Thymus (tissue), 11 donors: ENCODE data around the gene DCAF5. TPM values are rescaled to one million over a fixed set of nuclear protein-coding genes. Genes with fewer than 3 reads are reported as not detected.
A peak's percentile ranks its signal among the peaks of the same experiment; 100 is the strongest.
"Not testable (repeated sequence)": the region's sequence is repeated elsewhere in the genome, so short reads cannot be mapped to it uniquely, and the experiment has no call there.

Experiments used
- DNase-seq, 9 donors: peaks; one replicate each; pipeline ENCODE4 v3.0.0-alpha.2; 2013; ENCODE audit warnings: low spot score in 9 of 9, low read depth in 6 of 9, missing footprints in 1 of 9
- H3K27ac ChIP-seq, 2 donors: one replicate each; pipeline ENCODE4 v1.5.1; 2013; ENCODE audit warnings: control low read depth in 1 of 2, low read depth in 1 of 2, low read length in 1 of 2, mild to moderate bottlenecking in 1 of 2, moderate library complexity in 1 of 2
- H3K27me3 ChIP-seq, 2 donors: one replicate each; pipeline ENCODE4 v1.5.1; 2013; ENCODE audit warnings: low read length in 1 of 2; ENCODE audit not compliant: control insufficient read depth in 2 of 2, insufficient read depth in 1 of 2
- H3K36me3 ChIP-seq, 2 donors: one replicate each; pipeline ENCODE4 v1.5.1; 2013; ENCODE audit warnings: low read length in 1 of 2, mild to moderate bottlenecking in 1 of 2, moderate library complexity in 1 of 2; ENCODE audit not compliant: control insufficient read depth in 2 of 2, insufficient read depth in 2 of 2
- H3K4me1 ChIP-seq, 2 donors: one replicate each; pipeline ENCODE4 v1.5.1; 2013; ENCODE audit warnings: low read length in 2 of 2; ENCODE audit not compliant: control insufficient read depth in 2 of 2, insufficient read depth in 2 of 2
- H3K4me3 ChIP-seq, 2 donors: one replicate each; pipeline ENCODE4 v1.5.1; 2013; ENCODE audit warnings: low read length in 2 of 2, control low read depth in 1 of 2, mild to moderate bottlenecking in 1 of 2
- H3K9me3 ChIP-seq, 2 donors: one replicate each; pipeline ENCODE4 v1.5.1; 2013; ENCODE audit warnings: low read length in 1 of 2, mild to moderate bottlenecking in 1 of 2; ENCODE audit not compliant: control insufficient read depth in 2 of 2, insufficient read depth in 1 of 2
- WGBS: extraction: QIAGEN DNeasy Blood & Tissue Kit; methylation state at CpG from one replicate; pipeline ENCODE4 v1.1.7; 2013; 5-methylcytosine and 5-hydroxymethylcytosine counted together
- polyA plus RNA-seq: library from polyadenylated mRNA; stranded (reverse); fragments of 200-250 nt; gene quantifications from one replicate; pipeline ENCODE4 v1.2.3, GENCODE V29; 2013
- total RNA-seq: library from RNA; stranded (reverse); fragments of 120-200 nt; gene quantifications from one replicate; pipeline ENCODE4 v1.2.4, GENCODE V29; 2013
- donor health status: healthy.

DCAF5 gene
- total and polyA plus RNA-seq, 2 donors = 13.5 to 26.6 TPM

DNA sequence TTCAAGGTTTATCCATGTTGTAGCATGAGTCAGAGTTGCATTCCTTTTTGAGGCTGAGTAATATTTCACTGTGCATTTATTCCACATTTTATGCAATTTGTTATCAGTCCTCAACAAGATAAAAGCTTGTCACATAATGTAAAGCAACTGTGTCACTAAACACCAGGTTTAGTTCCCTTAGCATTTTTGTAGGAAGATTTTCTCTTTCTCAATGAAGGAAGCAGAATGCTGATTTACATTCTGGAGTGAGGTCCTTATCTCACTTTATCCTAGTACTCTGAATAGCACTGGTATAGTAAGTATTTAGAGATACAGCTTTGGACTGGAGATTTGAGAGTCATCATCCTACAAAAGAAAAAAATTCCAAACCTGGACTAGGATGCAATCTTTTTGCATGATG, 28.6 kb upstream of the DCAF5 start:
- H3K27me3 ChIP-seq = no peaks in the 10 kb centered on the region
- DNase-seq = no peak
- no peaks in the 10 kb centered on the region for H3K36me3 ChIP-seq
- no peak overlapping the region for H3K27ac ChIP-seq
- H3K4me3 ChIP-seq = no peak overlapping the region
- no peaks in the 10 kb centered on the region for H3K9me3 ChIP-seq
- no peaks in the 10 kb centered on the region for H3K4me1 ChIP-seq

DNA sequence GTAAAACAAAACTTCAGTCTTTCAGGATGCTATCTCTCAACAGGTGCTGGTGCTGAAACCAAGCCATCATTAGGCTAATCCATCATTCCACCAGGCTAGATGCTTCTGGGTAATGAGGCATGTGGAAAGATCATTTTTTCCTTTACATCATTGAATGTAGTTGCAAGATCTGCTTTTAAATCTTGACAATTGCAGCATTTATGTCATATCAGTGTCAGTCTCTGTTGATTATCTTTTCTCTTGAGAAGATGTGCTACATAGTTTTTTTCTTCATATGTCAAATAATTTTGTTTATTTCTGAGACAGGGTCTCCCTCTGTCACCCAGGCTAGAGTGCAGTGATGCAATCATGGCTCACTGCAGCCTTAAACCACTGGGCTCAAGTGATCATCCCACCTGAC, 22.2 kb upstream of the DCAF5 start:
- no peak overlapping the region for H3K4me3 ChIP-seq

DNA sequence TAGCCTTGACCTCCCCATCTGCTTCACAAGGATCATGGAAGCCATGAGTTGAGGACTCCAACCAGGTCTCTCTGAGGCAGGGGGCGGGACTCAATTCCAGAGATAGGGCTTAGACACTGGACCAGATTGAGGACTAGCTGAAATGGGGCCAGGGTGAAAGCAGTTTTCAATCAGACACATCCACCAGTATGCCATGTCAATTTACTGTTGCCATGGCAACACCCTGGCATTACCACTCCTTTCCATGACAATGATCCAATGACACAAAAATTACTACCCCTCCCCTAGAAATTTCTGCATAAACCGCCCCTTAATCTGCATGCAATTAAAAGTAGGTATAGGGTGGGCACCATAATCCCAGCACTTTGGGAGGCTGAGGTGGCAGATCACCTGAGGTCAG, 18.6 kb upstream of the DCAF5 start:
- Histone ChIP-seq H3K4me3 (no peak overlapping the region), H3K27ac (no peak overlapping the region), H3K4me1 (no peaks in the 10 kb centered on the region), H3K9me3 (no peaks in the 10 kb centered on the region), H3K27me3 (no peaks in the 10 kb centered on the region), H3K36me3 (no peaks in the 10 kb centered on the region)
- 95% methylated on average over 2 of the region's 2 CpGs for WGBS
- DNase-seq = no peak

More for the DNA sequence above, 22.2 kb upstream of the DCAF5 start:
- H3K4me1 ChIP-seq = no peaks in the 10 kb centered on the region
- no peaks in the 10 kb centered on the region for H3K36me3 ChIP-seq
- H3K27me3 ChIP-seq = no peaks in the 10 kb centered on the region
- no peaks in the 10 kb centered on the region for H3K9me3 ChIP-seq
- H3K27ac ChIP-seq = no peak overlapping the region
- no peak for DNase-seq

DNA sequence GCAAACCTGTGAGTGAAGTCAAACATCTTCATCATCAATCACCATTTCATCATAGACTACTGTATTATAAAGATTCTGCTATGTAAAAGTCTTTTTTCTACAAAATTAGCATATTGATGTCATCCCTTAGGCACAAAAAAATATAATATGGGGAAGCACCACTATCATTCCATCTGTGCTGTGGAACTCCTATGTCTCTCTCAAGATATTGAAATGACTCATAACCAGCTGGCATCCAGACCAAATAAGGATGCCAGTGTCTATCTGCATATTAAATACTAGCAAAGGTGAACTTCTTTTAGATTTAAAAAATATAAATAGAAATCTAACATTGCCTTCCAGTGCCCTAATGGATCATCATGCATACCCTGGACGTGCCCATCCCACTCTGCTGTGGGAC, 17.9 kb upstream of the DCAF5 start:
- H3K36me3 ChIP-seq = no peaks in the 10 kb centered on the region
- no peaks in the 10 kb centered on the region for H3K4me1 ChIP-seq
- DNase-seq = no peak
- H3K4me3 ChIP-seq = no peak overlapping the region
- no peaks in the 10 kb centered on the region for H3K27me3 ChIP-seq
- H3K27ac ChIP-seq = no peak overlapping the region
- WGBS = 92% methylated on average over 1 of the region's 1 CpG
- H3K9me3 ChIP-seq = no peaks in the 10 kb centered on the region

DNA sequence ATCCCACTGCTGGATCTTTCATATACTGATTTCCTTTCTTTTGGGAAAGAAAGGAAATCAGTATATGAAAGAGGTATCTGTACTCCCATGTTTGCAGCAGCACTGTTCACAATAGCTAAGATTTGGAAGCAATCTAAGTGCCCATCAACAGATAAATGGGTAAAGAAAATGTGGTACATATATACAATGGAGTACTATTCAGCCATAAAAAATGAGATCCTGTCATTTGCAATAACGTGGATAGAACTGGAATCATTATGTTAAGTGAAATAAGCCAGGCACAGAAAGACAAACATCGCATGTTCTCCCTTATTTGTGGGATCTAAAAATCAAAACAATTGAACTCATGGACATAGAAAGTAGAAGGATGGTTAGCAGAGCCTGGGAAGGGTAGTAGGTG, 12.9 kb upstream of the DCAF5 start:
- not testable (repeated sequence) for H3K9me3 ChIP-seq, H3K4me1 ChIP-seq, H3K27ac ChIP-seq, H3K4me3 ChIP-seq, DNase-seq, H3K36me3 ChIP-seq, H3K27me3 ChIP-seq
- 95% methylated on average over 2 of the region's 2 CpGs for whole genome bisulfite sequencing

DNA sequence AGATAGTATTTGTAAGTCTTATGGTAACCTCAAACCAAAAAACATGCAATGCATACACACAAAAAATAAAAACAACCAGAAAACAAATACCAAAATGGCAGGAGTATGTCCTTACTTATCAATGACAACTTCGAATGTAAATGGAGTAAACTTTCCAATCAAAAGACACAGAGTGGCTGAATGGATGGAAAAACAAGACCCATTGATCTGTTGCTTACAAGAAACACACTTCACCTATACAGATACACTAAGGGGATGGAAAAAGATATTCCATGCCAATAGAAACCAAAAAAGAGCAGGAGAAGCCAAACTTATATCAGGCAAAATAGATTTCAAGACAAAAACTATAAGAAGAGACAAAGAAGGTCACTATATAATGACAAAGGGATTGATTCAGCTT, 8.7 kb upstream of the DCAF5 start:
- no peak for DNase-seq
- H3K27me3 ChIP-seq = peaks cover 0 to 4% of the 10 kb centered on the region in 2 donors
- no peak overlapping the region for H3K4me3 ChIP-seq
- H3K9me3 ChIP-seq = no peaks in the 10 kb centered on the region
- no peaks in the 10 kb centered on the region for H3K36me3 ChIP-seq
- 83% methylated on average over 1 of the region's 1 CpG for WGBS
- no peaks in the 10 kb centered on the region for H3K4me1 ChIP-seq
- H3K27ac ChIP-seq = no peak overlapping the region

DNA sequence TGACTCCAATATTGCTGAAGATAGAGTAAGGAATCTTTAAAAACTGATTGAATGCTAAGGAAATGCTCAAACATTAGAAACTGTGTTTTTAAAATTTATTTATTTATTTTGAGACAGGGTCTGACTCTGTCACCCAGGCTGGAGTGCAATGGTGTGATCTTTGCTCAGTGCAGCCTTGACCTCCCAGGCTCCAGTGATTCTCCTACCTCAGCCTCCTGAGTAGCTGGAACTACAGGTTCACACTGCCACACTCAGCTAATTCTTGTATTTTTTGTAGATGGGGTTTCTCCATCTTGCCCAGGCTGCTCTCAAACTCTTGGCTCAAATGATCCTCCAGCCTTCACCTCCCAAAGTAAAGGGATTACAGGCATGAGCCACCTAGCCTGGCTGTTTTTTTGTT, 3.3 kb upstream of the DCAF5 start:
- H3K36me3 ChIP-seq = no peaks in the 10 kb centered on the region
- no peak for DNase-seq
- no peak overlapping the region for H3K4me3 ChIP-seq
- peaks cover 14 to 33% of the 10 kb centered on the region in 2 donors for H3K27me3 ChIP-seq
- H3K4me1 ChIP-seq = peaks cover 4 to 5% of the 10 kb centered on the region in 2 donors
- H3K9me3 ChIP-seq = no peaks in the 10 kb centered on the region
- no peak overlapping the region for H3K27ac ChIP-seq

DNA sequence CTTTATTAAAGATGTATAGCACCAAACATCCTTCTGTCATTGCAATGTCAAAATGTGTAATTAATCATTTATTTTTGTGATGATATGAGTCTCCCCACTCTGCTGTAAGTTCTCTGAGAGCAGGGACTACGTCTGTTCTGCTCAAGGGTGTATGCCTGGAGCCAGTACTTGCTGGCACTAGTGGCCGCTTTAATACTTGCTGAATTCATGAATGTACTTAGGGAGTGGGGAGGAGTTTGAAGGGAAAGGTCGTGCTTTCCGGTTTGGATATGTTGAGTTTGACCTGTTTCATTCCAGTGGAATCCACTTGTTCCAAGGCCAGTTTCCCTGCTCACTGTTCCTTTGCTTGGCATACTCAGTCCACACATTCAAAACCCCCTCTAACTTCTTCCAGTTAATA, 1.9 kb upstream of the DCAF5 start:
- Histone ChIP-seq H3K4me3 (no peak overlapping the region), H3K9me3 (no peaks in the 10 kb centered on the region), H3K27ac (no peak overlapping the region), H3K4me1 (peaks cover 12 to 15% of the 10 kb centered on the region in 2 donors), H3K27me3 (peaks cover 14 to 31% of the 10 kb centered on the region in 2 donors), H3K36me3 (no peaks in the 10 kb centered on the region)
- DNase-seq = no peak
- 88% methylated on average over 4 of the region's 4 CpGs for WGBS

DNA sequence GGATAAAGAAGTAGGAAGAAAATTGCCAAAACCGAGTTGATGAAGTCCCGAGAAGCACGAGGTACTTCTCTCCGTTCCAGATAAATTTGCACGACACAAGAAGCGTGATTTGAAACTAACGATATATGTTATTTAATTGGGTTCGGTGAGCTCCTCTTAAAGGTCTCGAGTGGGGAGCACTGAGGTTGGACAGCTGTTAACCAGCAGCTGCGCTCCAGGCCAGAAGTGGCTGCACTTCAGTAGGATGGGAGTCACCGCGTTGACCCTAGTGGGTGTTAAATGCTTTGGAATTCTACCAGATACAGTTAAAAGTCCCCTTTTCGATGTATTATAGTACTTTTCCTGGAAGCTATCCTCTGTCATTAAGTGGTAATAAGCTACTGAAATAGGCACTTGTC, 953 bp upstream of the DCAF5 start:
- WGBS = 14% methylated on average over 13 of the region's 13 CpGs
- peak in 2 of 9 donors; percentile 8 to 11 for DNase-seq
- Histone ChIP-seq H3K4me3 (peak overlapping the region; percentile 76 to 89), H3K4me1 (peaks cover 12 to 15% of the 10 kb centered on the region in 2 donors), H3K27ac (peak overlapping the region; percentile 30 to 94), H3K36me3 (peaks cover under 1 to 5% of the 10 kb centered on the region in 2 donors), H3K27me3 (peaks cover 14 to 31% of the 10 kb centered on the region in 2 donors), H3K9me3 (no peaks in the 10 kb centered on the region)
